ENCODE results near the gene RTL3. TPM values are rescaled to one million over a fixed set of nuclear protein-coding genes. Genes with fewer than 3 reads are reported as not detected.

RTL3 gene
- total RNA-seq, 1 donor from 2014 or later = not detected

DNA sequence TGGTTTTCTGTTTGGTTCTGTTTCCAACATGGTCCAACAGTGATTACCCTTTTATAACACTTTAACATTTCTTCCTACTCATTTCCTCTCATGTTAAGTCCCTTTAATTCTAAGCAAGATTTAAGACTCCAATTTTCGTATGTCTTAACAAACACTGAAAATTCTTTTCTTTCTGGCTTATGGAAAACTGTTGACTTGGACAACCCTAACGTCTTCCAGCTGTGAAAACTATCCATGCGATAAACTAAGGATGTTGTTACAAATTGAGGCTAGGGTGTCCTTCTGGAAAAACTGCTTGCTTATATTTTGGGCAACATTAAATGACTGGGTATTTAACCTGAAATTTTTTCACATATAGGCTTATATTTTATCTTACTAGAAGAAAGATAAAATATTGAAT is 33.9 kb upstream of the RTL3 start:
- no peak overlapping the region for H3K4me3 Mint-ChIP-seq
- no peak for DNase-seq (ENCODE audit: low read depth, low spot score)
- H3K36me3 Mint-ChIP-seq (ENCODE audit: low read depth) = no peaks in the 10 kb centered on the region

DNA sequence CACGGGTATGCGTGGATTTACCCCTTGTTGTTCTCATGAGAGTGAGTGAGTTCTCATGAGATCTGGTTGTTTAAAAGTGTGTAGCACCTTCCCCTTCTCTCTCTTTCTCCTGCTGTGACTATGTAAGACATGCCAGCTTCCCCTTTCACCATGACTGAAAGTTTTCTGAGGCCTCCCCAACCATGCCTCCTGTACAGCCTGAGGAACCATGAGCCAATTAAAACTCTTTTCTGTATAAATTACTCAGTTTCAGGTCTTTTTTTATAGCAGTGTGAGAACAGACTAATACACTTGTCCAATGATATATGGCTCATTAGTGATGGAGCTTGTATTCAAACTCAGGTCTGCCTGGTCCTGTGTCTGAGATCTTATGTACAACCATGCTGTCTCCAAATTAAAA is 28.5 kb upstream of the RTL3 start:
- H3K27me3 Mint-ChIP-seq (ENCODE audit: low read depth) = no peaks in the 10 kb centered on the region
- TF ChIP-seq, protein P1, sequence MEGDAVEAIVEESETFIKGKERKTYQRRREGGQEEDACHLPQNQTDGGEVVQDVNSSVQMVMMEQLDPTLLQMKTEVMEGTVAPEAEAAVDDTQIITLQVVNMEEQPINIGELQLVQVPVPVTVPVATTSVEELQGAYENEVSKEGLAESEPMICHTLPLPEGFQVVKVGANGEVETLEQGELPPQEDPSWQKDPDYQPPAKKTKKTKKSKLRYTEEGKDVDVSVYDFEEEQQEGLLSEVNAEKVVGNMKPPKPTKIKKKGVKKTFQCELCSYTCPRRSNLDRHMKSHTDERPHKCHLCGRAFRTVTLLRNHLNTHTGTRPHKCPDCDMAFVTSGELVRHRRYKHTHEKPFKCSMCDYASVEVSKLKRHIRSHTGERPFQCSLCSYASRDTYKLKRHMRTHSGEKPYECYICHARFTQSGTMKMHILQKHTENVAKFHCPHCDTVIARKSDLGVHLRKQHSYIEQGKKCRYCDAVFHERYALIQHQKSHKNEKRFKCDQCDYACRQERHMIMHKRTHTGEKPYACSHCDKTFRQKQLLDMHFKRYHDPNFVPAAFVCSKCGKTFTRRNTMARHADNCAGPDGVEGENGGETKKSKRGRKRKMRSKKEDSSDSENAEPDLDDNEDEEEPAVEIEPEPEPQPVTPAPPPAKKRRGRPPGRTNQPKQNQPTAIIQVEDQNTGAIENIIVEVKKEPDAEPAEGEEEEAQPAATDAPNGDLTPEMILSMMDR (conservative IDR thresholded peaks at IDR 0.05) = no peak
- no peak overlapping the region for H3K4me3 Mint-ChIP-seq
- no peak overlapping the region for H3K27ac Mint-ChIP-seq (ENCODE audit: unreplicated experiment)
- DNase-seq (ENCODE audit: low read depth, low spot score) = no peak
- H3K4me1 Mint-ChIP-seq = no peaks in the 10 kb centered on the region
- H3K36me3 Mint-ChIP-seq (ENCODE audit: low read depth) = no peaks in the 10 kb centered on the region
- H3K9me3 Mint-ChIP-seq = peaks cover 10% of the 10 kb centered on the region

More for the DNA sequence above, 33.9 kb upstream of the RTL3 start:
- TF ChIP-seq, protein P1 (conservative IDR thresholded peaks at IDR 0.05) = no peak
- Mint-ChIP-seq H3K27me3 (ENCODE audit: low read depth) (no peaks in the 10 kb centered on the region), H3K27ac (ENCODE audit: unreplicated experiment) (no peak overlapping the region), H3K4me1 (no peaks in the 10 kb centered on the region), H3K9me3 (peaks cover 8% of the 10 kb centered on the region)

DNA sequence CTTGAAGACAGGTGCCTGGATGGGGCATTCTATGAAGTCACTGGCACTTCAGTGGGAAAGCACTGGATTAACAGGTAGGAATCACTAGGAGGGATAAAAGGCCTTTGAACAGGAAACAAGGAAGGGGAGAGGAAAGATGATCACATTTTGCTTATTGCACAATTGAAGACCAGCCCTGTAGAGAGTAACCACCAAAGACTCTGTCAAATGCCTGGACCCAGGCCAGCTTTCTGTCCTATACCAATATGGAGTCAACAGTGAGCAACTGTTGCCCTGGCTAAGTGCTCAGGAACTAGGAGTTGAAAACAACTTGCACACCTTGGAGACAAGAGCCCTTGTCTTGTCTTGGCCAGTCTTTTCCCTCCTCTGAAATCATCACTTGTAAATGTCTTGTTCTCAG is 14.1 kb upstream of the RTL3 start:
- Mint-ChIP-seq H3K4me3 (no peak overlapping the region), H3K4me1 (no peaks in the 10 kb centered on the region), H3K36me3 (ENCODE audit: low read depth) (no peaks in the 10 kb centered on the region), H3K27ac (ENCODE audit: unreplicated experiment) (no peak overlapping the region), H3K9me3 (peaks cover 5% of the 10 kb centered on the region), H3K27me3 (ENCODE audit: low read depth) (no peaks in the 10 kb centered on the region)
- TF ChIP-seq, protein P1 (conservative IDR thresholded peaks at IDR 0.05) = no peak
- DNase-seq (ENCODE audit: low read depth, low spot score) = no peak

DNA sequence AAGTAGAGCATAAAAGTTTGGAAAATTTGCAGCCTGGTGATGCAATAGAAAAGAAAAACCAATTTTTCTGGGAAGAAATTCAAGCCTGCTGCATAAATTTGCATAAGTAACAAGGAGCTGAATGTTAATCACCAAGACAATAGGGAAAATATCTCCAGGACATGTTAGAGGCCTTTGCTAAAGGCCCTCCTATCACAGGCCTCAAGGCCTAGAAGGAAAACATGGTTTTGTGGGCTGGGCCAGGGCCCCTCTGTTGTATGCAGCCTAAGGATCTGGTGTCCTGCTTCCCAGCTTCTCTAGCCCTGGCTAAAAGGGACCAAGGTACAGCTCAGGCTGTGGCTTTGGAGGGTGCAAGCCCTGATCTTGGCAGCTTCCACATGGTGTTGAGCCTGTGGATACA is 6.2 kb upstream of the RTL3 start:
- Mint-ChIP-seq H3K9me3 (no peaks in the 10 kb centered on the region), H3K36me3 (ENCODE audit: low read depth) (peaks cover 3% of the 10 kb centered on the region), H3K27me3 (ENCODE audit: low read depth) (no peaks in the 10 kb centered on the region), H3K4me3 (no peak overlapping the region), H3K4me1 (no peaks in the 10 kb centered on the region), H3K27ac (ENCODE audit: unreplicated experiment) (no peak overlapping the region)
- no peak for DNase-seq (ENCODE audit: low read depth, low spot score)
- TF ChIP-seq, protein P1 (conservative IDR thresholded peaks at IDR 0.05) = no peak

DNA sequence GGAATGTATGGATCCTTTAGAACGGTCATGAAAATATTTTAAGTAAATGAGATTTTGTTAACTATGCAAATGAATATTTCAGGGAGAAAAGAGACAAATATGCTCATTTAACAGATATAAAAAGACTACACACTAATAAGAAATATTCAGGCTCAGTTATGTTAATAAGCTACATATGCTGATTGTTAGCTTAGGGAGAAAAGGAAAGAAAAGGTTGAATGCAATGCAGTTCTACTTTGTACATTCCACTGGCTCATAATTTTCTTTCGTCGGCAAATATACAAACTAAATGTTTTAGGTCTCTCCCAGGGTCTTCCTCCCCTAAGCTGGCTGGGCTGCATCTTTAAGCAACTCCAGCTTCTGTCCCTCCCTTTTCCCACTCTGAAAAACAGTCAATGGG is 2.7 kb upstream of the RTL3 start:
- TF ChIP-seq, protein P1 (conservative IDR thresholded peaks at IDR 0.05) = no peak
- Mint-ChIP-seq H3K9me3 (no peaks in the 10 kb centered on the region), H3K4me3 (no peak overlapping the region), H3K4me1 (no peaks in the 10 kb centered on the region), H3K27me3 (ENCODE audit: low read depth) (no peaks in the 10 kb centered on the region), H3K36me3 (ENCODE audit: low read depth) (peaks cover 3% of the 10 kb centered on the region), H3K27ac (ENCODE audit: unreplicated experiment) (no peak overlapping the region)
- no peak for DNase-seq (ENCODE audit: low read depth, low spot score)

DNA sequence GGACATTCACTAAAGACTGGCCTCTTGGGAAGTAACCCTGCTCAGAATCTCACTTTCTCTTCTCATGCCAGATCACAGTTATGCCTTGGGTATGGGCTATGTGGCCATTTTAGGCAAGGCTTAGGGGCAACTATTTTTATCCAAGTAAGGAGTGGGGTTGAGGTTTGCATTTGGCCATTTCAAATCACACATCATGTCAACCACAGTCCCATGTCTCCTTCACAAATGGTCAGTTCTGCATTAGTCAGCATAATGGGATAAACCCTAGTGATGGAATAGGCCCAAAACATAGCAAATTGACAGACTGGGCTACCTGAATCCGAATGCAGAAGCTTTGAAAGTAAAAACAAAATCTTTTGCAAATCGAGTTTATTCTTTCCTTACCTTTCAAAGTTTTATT is 827 bp upstream of the RTL3 start:
- Mint-ChIP-seq H3K4me3 (no peak overlapping the region), H3K27me3 (ENCODE audit: low read depth) (no peaks in the 10 kb centered on the region), H3K4me1 (no peaks in the 10 kb centered on the region), H3K27ac (ENCODE audit: unreplicated experiment) (no peak overlapping the region), H3K36me3 (ENCODE audit: low read depth) (peaks cover 3% of the 10 kb centered on the region), H3K9me3 (no peaks in the 10 kb centered on the region)
- no peak for DNase-seq (ENCODE audit: low read depth, low spot score)
- TF ChIP-seq, protein P1 (conservative IDR thresholded peaks at IDR 0.05) = no peak
